Gastrocnemius medialis (tissue), 4 donors: ENCODE results near the gene DSN1. TPM values are rescaled to one million over a fixed set of nuclear protein-coding genes. Genes with fewer than 3 reads are reported as not detected.

Experiments
- ATAC-seq, 2 donors: fragments of 150-250 bp; one replicate each; pipeline ENCODE4 v1.9.1; 2016
- DNase-seq, 2 donors: peaks; one replicate each; pipeline ENCODE4 v3.0.0-alpha.2; 2019
- H3K27ac ChIP-seq, 4 donors: fragments of 200-600 bp; sonication (generic); 1 replicate in 1 of 4; 2 replicates in 3 of 4; pipeline ENCODE4 v1.5.1; 2016 to 2018; ENCODE audit warnings: mild to moderate bottlenecking in 2 of 4, moderate library complexity in 1 of 4
- H3K27me3 ChIP-seq, 3 donors: fragments of 200-600 bp; sonication (generic) in 2 of 3; 1 replicate in 1 of 3; 2 replicates in 2 of 3; pipeline versions ENCODE4 v1.5.1 to v1.6.0; 2016 to 2019; ENCODE audit warnings: mild to moderate bottlenecking in 1 of 3, moderate library complexity in 1 of 3
- H3K36me3 ChIP-seq, 2 donors: fragments of 200-600 bp; sonication (generic) in 1 of 2; one replicate each; pipeline ENCODE4 v1.5.1; 2017 to 2018
- H3K4me1 ChIP-seq, 2 donors: fragments of 200-600 bp; sonication (generic) in 1 of 2; one replicate each; pipeline ENCODE4 v1.5.1; 2016 to 2017; ENCODE audit warnings: mild to moderate bottlenecking in 2 of 2
- H3K4me3 ChIP-seq, 4 donors: fragments of 200-600 bp; sonication (generic) in 3 of 4; 1 replicate in 1 of 4; 2 replicates in 3 of 4; pipeline ENCODE4 v1.5.1; 2016 to 2019; ENCODE audit warnings: mild to moderate bottlenecking in 2 of 4
- H3K9me3 ChIP-seq, 3 donors: fragments of 200-600 bp; sonication (generic) in 2 of 3; 1 replicate in 1 of 3; 2 replicates in 2 of 3; pipeline ENCODE4 v1.5.1; 2016 to 2019
- POLR2A ChIP-seq, 2 donors: fragments of 450-650 bp; IDR thresholded peaks; one replicate each; pipeline ENCODE4 v1.6.1; 2017; ENCODE audit warnings: antibody characterized with exemption in 2 of 2, mild to moderate bottlenecking in 2 of 2, moderate library complexity in 2 of 2
- in situ Hi-C, 4 donors: fragments of 200-750 bp; cut with MboI; loops; one replicate each; pipeline versions ENCODE4 v1.15.0 to v1.8.0; 2017; ENCODE audit warnings: low sequenced_read_pairs in 4 of 4
- intact Hi-C: fragments of 100-400 bp; cut with DNase I; formaldehyde crosslinking; loops from one replicate; pipeline ENCODE4 v1.15.1; 2023; ENCODE audit warnings: low total_unique reads
- total RNA-seq, 4 donors: library from RNA; depleted of rRNA; stranded (reverse); fragments of >200 nt; gene quantifications; one replicate each; pipeline versions ENCODE4 v1.1.0 to v1.2.3, GENCODE V29; 2016
- TF ChIP-seq, protein P1 (sequence below), 5 experiments: fragments of 450-650 bp in 3 of 5; fragments of 200-600 bp in 2 of 5; sonication (generic) in 2 of 5; IDR thresholded peaks in 4 of 5; conservative IDR thresholded peaks in 1 of 5; 1 replicate in 4 of 5; 2 replicates in 1 of 5; pipeline ENCODE4 v1.5.1; 2016 to 2019; ENCODE audit warnings: antibody characterized with exemption in 5 of 5, mild to moderate bottlenecking in 3 of 5, moderate library complexity in 3 of 5

DSN1 gene
- total RNA-seq, 4 donors from 2014 or later = 3.2 to 6.3 (median 5.2) TPM

DNA sequence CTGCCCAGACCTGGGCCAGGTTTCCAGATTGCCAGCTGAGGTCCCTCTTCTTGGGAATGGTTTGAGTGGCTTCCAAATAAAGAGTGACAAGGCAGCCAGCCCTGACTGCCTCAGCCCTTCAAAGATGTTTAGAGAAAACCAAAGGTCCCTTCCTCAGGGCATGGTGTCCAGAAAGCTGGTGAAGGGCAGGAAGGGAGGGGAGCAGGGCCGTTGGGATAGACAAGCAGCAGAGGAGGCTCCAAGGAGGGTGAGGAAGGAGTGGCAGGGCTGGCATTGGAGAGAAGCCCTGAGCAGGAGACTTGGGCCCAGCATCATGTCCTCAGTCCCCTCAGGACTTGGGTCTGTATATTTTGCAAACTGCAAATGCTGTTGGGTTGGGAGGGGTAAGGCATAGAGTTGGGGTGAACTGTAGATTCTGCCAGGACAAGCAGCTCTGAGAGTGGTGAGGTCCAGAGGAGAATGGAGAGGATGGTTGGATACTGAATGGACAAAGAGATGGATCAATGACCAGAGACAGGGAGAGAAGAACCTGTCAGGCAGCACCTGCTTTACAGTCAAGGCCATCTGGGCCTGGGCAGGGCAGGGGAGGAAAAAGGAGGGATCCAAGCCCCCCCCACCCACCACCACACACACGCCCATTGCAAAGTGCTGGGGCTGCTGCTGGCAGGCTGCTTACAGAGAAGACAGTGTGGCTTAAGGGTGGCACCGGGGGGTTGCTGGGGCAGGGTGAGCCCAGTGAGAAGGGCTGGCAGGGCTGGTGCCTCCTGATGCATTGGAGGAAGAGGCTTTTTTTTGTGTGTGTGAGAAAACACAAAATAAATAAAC is 5.5 kb upstream of the DSN1 start:
- DNase-seq = no peak

DNA sequence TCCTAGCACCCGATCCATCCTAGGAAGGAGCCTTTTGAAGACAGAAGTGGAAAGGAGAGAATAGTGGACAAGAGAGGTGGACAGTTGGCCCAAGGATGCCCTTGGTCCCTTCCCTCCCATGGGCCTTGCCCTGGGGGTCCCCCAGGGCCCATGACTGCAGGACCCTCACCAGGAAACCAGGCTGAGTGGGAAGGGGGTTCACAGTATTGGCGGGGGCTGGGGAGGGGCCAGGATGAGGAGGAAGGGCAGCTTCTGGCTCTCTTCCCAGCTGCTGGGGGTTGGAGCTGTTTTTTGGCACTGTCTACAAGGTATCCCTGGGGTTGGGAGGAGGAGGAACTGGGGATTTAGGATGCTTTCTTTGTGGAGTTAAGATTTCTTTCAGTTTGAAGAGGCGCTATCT is 4.0 kb upstream of the DSN1 start:
- Histone ChIP-seq H3K36me3 (no peaks in the 10 kb centered on the region), H3K27me3 (no peaks in the 10 kb centered on the region), H3K9me3 (no peaks in the 10 kb centered on the region), H3K4me1 (peaks cover 8 to 11% of the 10 kb centered on the region in 2 donors), H3K27ac (no peak overlapping the region), H3K4me3 (no peak overlapping the region)
- in situ Hi-C loops (no loop called here), intact Hi-C loops (loop anchor here (2.0 kb wide), 1 partner anchor 85 kb away; a partner anchor contains a TSS)
- ATAC-seq = no peak
- no peak for DNase-seq
- no peak for TF ChIP-seq POLR2A (IDR thresholded peaks at IDR 0.05)
- TF ChIP-seq, protein P1, sequence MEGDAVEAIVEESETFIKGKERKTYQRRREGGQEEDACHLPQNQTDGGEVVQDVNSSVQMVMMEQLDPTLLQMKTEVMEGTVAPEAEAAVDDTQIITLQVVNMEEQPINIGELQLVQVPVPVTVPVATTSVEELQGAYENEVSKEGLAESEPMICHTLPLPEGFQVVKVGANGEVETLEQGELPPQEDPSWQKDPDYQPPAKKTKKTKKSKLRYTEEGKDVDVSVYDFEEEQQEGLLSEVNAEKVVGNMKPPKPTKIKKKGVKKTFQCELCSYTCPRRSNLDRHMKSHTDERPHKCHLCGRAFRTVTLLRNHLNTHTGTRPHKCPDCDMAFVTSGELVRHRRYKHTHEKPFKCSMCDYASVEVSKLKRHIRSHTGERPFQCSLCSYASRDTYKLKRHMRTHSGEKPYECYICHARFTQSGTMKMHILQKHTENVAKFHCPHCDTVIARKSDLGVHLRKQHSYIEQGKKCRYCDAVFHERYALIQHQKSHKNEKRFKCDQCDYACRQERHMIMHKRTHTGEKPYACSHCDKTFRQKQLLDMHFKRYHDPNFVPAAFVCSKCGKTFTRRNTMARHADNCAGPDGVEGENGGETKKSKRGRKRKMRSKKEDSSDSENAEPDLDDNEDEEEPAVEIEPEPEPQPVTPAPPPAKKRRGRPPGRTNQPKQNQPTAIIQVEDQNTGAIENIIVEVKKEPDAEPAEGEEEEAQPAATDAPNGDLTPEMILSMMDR (IDR thresholded peaks at IDR 0.05 in 4 of 5, conservative IDR thresholded peaks at IDR 0.05 in 1 of 5) = no peak

More for the DNA sequence above, 5.5 kb upstream of the DSN1 start:
- ATAC-seq = no peak
- Histone ChIP-seq H3K36me3 (no peaks in the 10 kb centered on the region), H3K27ac (no peak overlapping the region), H3K27me3 (no peaks in the 10 kb centered on the region), H3K4me1 (peaks cover 0 to 4% of the 10 kb centered on the region in 2 donors), H3K4me3 (no peak overlapping the region), H3K9me3 (no peaks in the 10 kb centered on the region)
- intact Hi-C loops = no loop called here
- TF ChIP-seq, protein P1 (IDR thresholded peaks at IDR 0.05 in 4 of 5, conservative IDR thresholded peaks at IDR 0.05 in 1 of 5) = no peak
- TF ChIP-seq POLR2A (IDR thresholded peaks at IDR 0.05) = no peak
- in situ Hi-C loops = no loop called here

DNA sequence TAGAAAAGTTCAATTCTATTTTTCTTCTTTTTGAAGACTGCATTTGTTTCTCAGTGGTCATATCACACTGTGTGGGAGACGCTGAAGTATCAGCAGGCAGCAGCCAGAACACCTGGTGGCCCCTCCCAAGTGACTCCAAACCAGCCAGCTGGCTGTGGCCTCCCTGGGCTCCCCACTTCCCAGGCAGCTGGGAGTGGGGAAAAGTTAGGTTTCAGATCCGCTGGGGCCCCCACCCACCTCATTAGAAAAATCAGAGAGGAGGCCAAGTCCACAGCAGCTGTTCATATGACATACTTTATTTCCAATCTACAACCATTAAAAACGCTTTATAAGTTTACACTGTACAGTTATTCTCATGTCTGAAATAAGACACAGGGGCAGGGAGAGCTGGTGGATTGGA is 3.6 kb upstream of the DSN1 start:
- intact Hi-C loops = loop anchor here (2.0 kb wide), 1 partner anchor 86 kb away; a partner anchor contains a TSS
- Histone ChIP-seq H3K27me3 (no peaks in the 10 kb centered on the region), H3K36me3 (no peaks in the 10 kb centered on the region), H3K4me1 (peaks cover 8 to 12% of the 10 kb centered on the region in 2 donors), H3K27ac (no peak overlapping the region), H3K9me3 (no peaks in the 10 kb centered on the region), H3K4me3 (no peak overlapping the region)
- in situ Hi-C loops = no loop called here
- no peak for DNase-seq
- ATAC-seq = no peak
- TF ChIP-seq, protein P1 (IDR thresholded peaks at IDR 0.05 in 4 of 5, conservative IDR thresholded peaks at IDR 0.05 in 1 of 5) = no peak
- TF ChIP-seq POLR2A (IDR thresholded peaks at IDR 0.05) = no peak

DNA sequence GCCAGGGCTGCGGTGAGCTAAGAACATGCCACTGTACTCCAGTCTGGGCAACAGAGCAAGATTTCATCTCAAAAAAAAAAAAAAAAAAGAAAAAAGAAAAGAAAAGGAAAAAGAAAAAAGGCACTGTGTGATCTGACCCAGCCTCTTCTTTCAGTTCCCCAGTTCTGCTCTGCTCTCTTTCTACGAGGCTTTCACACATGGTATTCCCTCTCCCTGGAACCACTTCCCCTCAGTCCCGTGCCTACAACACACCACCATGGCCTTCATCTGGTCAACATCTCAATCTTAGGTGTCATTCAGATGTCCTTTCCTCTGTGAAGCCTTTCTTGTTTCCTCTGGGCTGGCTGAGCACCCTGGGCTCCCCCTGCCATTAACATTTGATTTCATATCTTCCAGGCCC is 2.3 kb upstream of the DSN1 start:
- in situ Hi-C loops (no loop called here), intact Hi-C loops (loop anchor here (2.0 kb wide), 1 partner anchor 87 kb away; a partner anchor contains a TSS)
- Histone ChIP-seq H3K36me3 (no peaks in the 10 kb centered on the region), H3K4me3 (no peak overlapping the region), H3K27me3 (no peaks in the 10 kb centered on the region), H3K9me3 (no peaks in the 10 kb centered on the region), H3K27ac (peak overlapping the region in 1 of 4 donors; percentile 95), H3K4me1 (peaks cover 8 to 12% of the 10 kb centered on the region in 2 donors)
- no peak for ATAC-seq
- DNase-seq = no peak
- no peak for TF ChIP-seq POLR2A (IDR thresholded peaks at IDR 0.05)
- TF ChIP-seq, protein P1 (IDR thresholded peaks at IDR 0.05 in 4 of 5, conservative IDR thresholded peaks at IDR 0.05 in 1 of 5) = no peak
